ENCODE data around the gene AHRR. TPM values are rescaled to one million over a fixed set of nuclear protein-coding genes. Genes with fewer than 3 reads are reported as not detected.
A peak's percentile ranks its signal among the peaks of the same experiment; 100 is the strongest.
"Not testable (repeated sequence)": the region's sequence is repeated elsewhere in the genome, so short reads cannot be mapped to it uniquely, and the experiment has no call there.

AHRR gene
- total RNA-seq: 10 to 100 TPM; 24.0 to 26.6 TPM

DNA sequence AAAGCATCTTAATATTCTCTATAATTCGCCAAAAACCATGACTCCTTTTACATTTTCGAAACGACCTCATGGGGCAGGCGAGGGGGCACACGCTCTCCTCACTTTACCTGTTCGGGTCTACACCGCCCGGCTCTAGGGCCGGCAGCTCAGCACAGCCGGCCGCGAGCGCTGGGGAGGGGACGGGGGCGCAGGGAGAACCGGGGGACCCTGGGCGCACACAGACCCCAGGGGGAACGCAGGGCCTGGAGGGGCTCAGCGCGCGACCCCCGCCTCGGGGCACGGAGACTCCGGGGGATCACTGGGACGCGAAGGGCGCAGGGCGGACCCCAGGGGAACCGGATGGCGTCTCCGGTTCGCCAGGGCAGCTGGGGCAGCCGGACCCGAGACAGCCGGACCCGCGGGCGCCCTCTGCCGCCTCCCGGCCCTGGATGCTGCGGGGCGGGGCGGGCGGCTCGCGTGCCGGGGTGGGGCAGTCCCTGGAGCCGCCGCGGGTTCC, at the start of gene AHRR:
Gene AHRR, plus strand, starts transcription at position 485 of the 496 bp plus-strand sequence. CDS start 22,189 bp downstream, outside the sequence.
- peaks cover 29% of the 10 kb centered on the region for H3K36me3 Mint-ChIP-seq
- H3K27ac Mint-ChIP-seq: peak within 1 kb of the TSS; percentile 73
- peaks cover 21% of the 10 kb centered on the region for H3K4me1 Mint-ChIP-seq
- H3K27me3 Mint-ChIP-seq: peaks cover 26% of the 10 kb centered on the region
- peaks cover 2% of the 10 kb centered on the region for H3K9me3 Mint-ChIP-seq
- peak; percentile 78 for DNase-seq
- H3K4me3 Mint-ChIP-seq: peak within 1 kb of the TSS; percentile 83

DNA sequence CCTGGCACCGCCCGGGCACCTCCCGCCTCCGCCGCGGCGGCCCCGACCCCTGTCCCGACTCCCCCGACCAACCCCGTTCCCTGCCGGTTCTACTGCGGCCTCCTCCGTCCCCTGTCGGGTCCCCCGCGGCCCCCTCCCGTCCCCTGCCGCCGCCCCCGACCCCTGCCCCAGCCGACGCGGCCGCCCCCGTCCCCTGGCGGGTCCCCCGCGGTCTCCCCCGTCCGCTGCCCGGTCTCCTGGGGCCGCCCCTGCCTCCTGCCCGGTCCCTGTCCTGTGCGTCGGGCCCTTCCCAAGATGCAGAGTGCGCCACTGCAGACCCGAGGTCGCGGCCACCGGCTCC, 49.7 kb upstream of the AHRR start:
- H3K9me3 Mint-ChIP-seq, H3K27me3 Mint-ChIP-seq, DNase-seq: not testable (repeated sequence)
- peaks cover 15% of the 10 kb centered on the region for H3K36me3 Mint-ChIP-seq
- peak overlapping the region; percentile 90 for H3K4me3 Mint-ChIP-seq
- H3K4me1 Mint-ChIP-seq: peaks cover 35% of the 10 kb centered on the region
- H3K27ac Mint-ChIP-seq: peak overlapping the region; percentile 82

DNA sequence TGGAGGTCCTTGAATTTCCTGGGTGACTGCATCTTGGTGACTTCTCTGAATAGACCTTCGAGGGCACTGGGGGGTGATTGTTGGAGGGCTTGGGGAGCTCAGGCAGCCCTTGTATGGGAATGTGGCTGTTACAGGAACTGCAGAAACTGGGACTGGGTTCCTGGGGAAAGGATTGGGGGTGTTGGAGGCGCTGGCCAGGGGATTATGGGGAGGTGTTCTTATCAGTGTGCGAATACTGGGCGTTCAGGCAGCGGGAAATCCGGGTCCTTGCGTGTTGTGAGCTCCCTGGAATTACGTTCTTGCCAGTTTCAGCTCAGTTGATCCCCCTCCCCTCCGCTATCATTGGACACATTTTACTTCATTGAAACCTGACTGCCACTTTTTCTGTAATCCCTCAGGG, 48.4 kb upstream of the AHRR start:
- H3K4me1 Mint-ChIP-seq: peaks cover 35% of the 10 kb centered on the region
- peaks cover 15% of the 10 kb centered on the region for H3K36me3 Mint-ChIP-seq
- peak overlapping the region; percentile 49 for H3K27ac Mint-ChIP-seq
- not testable (repeated sequence) for H3K9me3 Mint-ChIP-seq, H3K27me3 Mint-ChIP-seq, DNase-seq
- peak overlapping the region; percentile 79 for H3K4me3 Mint-ChIP-seq

DNA sequence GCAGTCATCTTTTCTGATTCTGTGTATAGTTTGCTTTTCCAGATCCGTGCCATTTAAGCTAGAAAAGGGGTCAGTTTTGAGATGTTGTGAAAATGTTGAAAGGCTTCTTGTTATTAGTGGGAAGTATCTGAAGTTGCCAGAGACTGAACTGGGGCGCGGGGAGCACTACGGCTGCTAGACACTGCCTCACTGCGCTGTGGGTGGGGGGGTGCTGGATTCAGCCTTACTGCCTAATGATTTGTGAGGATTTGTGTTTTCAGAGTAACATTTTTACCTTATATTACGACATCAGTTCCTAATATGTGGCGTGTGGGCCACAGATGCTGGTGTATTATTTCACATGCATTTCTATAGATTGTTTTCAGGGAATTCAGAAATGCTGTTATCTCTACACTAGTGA, 48.0 kb upstream of the AHRR start:
- Mint-ChIP-seq H3K4me1 (peaks cover 36% of the 10 kb centered on the region), H3K36me3 (peaks cover 15% of the 10 kb centered on the region), H3K4me3 (peak overlapping the region; percentile 79), H3K27ac (peak overlapping the region; percentile 31)
- H3K9me3 Mint-ChIP-seq, DNase-seq, H3K27me3 Mint-ChIP-seq: not testable (repeated sequence)

DNA sequence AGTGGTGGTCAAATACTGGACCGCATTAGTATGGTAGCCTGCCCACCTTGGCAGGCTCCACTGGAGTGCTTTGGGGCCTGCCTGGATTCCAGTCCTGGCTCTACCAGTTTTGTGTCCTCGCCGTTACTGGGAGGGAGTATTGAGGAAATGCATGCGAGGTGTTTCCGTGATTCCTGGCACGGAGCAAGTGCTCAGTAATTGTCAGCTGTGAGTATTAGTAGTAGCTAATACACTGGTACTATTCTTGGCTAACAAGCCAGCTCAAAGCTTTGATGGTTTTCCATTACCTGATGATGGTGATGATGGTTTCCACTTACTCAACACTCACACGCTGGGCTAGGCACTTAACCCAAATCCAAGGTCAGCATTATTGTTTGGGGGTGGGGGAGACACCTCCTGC, 47.2 kb upstream of the AHRR start:
- Mint-ChIP-seq H3K4me1 (peaks cover 36% of the 10 kb centered on the region), H3K36me3 (peaks cover 15% of the 10 kb centered on the region)
- DNase-seq, H3K4me3 Mint-ChIP-seq, H3K9me3 Mint-ChIP-seq, H3K27ac Mint-ChIP-seq, H3K27me3 Mint-ChIP-seq: not testable (repeated sequence)

DNA sequence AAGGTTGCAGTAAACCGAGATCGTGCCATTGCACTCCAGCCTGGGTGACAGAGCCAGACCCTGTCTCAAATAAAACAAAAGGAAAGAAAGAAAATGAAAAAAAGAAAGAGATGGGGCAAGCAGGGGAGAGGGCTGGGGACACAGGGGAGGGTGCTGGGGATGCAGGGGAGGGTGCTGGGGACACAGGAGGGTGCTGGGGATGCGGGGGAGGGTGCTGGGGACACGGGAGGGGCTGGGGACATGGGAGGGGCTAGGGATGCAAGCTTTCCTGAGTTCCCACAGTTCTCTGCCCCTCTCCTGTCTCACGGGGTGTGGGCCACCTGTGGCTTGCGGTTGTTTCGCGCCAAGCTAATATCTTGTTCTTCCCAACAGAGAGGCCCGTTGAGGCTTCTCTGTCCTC, 42.9 kb upstream of the AHRR start:
- H3K4me3 Mint-ChIP-seq: no peak overlapping the region
- peaks cover 42% of the 10 kb centered on the region for H3K4me1 Mint-ChIP-seq
- H3K9me3 Mint-ChIP-seq: no peaks in the 10 kb centered on the region
- DNase-seq: no peak
- H3K27ac Mint-ChIP-seq: no peak overlapping the region
- H3K36me3 Mint-ChIP-seq: peaks cover 25% of the 10 kb centered on the region
- no peaks in the 10 kb centered on the region for H3K27me3 Mint-ChIP-seq

DNA sequence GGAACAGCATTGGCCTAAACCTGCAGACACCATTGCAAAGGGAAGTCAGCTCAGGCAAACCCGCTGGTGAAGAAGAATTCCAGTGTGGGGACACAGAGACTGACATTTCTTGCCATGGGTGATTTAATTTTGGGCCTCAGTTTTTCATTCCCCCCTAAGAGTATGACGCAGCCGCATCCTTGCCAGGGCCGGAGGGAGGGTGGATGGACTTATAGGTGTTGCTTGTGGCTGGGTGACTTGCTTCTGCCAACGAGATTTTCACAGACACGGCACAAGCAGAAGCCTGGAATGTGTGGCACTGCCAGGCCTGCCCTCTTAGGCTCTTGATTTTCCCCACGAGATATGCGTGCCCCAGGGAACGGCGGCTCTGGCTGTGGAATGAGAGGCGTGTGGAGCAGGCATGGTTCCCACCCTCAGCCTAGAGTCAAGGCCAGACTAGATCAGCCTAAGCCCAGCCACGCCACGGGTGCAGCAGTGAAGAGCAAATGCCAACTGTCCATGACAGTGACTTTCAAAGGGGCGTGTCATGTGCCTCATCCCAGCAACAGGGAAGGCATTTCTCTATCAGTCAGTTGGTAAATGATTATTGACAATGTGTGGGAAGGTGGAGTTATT, 42.4 kb upstream of the AHRR start:
- H3K27ac Mint-ChIP-seq, H3K27me3 Mint-ChIP-seq, H3K9me3 Mint-ChIP-seq, DNase-seq, H3K4me3 Mint-ChIP-seq: not testable (repeated sequence)
- H3K4me1 Mint-ChIP-seq: peaks cover 40% of the 10 kb centered on the region
- H3K36me3 Mint-ChIP-seq: peaks cover 25% of the 10 kb centered on the region

DNA sequence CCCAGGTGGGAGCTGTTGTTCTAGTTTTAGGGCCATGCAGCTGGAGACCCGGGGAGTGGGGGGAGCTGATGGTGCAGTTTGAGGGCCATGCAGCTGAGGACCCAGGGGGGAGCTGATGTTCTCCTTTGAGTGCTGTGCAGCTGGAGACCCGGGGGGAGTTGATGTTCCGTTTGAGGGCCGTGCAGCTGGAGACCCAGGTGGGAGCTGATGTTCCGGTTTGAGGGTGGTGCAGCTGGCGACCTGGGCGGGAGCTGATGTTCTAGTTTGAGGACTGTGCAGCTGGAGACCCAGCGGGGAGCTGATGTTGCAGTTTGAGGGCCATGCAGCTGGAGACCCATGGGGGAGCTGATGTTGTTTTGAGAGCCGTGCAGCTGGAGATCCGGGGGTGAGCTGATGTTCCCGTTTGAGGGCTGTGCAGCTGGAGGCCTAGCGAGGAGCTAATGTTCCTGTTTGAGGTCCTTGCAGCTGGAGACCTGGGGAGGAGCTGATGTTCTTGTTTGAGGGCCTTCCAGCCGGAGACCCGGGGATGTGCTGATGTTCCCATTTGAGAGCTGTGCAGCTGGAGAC, 35.4 kb upstream of the AHRR start:
- DNase-seq: no peak
- Mint-ChIP-seq H3K4me1 (peaks cover 32% of the 10 kb centered on the region), H3K27ac (no peak overlapping the region), H3K9me3 (no peaks in the 10 kb centered on the region), H3K27me3 (no peaks in the 10 kb centered on the region), H3K4me3 (no peak overlapping the region), H3K36me3 (peaks cover 40% of the 10 kb centered on the region)

DNA sequence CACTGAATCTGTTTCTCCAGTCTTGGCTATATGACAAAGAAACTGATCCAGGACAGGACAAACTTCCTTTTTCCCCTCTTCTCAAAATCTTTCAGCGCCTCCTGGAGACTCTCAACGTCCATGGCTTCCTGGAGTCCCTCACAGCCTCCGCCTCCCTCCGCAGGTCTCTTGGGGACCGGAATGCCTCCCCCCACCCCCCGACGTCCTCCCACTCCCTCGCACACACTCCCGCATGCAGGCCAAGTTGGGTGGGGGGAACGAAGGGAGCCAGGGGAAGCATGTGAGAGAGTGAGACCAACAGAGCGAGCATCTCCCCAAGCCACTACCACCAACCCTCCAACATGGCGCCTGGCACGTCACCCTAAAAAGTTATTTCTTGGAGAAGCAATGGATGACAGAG, 31.3 kb upstream of the AHRR start:
- H3K27ac Mint-ChIP-seq, H3K4me3 Mint-ChIP-seq: not testable (repeated sequence)

DNA sequence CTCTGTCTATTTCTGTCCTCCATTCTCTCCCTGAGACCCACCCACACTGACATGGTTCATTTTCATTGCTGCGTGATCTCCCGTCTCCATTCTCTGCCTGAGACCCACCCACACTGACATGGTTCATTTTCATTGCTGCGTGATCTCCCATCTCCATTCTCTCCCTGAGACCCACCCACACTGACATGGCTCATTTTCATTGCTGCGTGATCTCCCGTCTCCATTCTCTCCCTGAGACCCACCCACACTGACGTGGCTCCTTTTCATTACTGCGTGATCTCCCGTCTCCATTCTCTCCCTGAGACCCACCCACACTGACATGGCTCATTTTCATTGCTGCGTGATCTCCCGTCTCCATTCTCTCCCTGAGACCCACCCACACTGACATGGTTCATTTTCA, 30.2 kb upstream of the AHRR start:
- not testable (repeated sequence) for H3K27me3 Mint-ChIP-seq, H3K27ac Mint-ChIP-seq, DNase-seq, H3K4me3 Mint-ChIP-seq, H3K9me3 Mint-ChIP-seq
- peaks cover 13% of the 10 kb centered on the region for H3K4me1 Mint-ChIP-seq
- peaks cover 22% of the 10 kb centered on the region for H3K36me3 Mint-ChIP-seq

More for the DNA sequence above, 31.3 kb upstream of the AHRR start:
- peaks cover 10% of the 10 kb centered on the region for H3K4me1 Mint-ChIP-seq
- not testable (repeated sequence) for H3K9me3 Mint-ChIP-seq, DNase-seq, H3K27me3 Mint-ChIP-seq
- H3K36me3 Mint-ChIP-seq: peaks cover 22% of the 10 kb centered on the region

DNA sequence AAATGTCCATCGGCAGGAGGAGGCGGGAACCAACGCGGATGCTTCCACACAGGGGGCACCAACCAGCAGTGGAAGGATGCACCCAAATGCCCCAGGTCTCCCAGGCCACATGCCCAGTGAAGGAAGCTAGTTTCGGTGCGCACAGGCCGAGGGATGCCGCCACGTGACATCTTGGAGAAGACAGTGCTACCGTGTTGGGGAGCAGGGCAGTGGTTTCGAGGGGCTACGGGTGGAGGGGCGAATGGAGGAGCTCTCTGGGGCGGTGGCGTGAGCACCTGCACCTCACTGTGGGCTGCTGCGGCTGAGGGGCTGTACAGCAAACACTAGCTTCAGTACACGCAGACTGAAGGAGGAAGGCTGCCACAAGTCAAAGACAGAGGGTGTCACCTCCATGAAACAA, 26.7 kb upstream of the AHRR start:
- not testable (repeated sequence) for DNase-seq, H3K4me3 Mint-ChIP-seq
- peaks cover 14% of the 10 kb centered on the region for H3K36me3 Mint-ChIP-seq

DNA sequence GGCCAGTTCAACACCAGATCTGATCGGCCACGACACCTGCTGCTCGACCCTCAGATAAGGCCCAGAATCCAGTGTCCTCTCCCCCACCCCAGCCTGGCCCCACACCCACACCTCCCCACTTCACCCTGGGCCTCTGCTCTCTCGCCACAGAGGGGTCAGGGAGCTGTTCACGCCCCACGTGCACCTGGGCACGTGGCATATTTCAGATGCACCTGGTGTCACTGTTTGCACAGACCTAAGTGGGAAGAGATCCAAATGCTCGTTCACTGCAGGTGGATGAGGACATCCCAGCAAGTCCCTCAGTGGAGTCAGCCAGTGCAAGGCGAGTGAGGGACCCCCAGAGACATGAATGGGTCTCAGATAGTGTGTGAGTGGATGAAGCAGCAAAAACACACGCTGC, 25.3 kb upstream of the AHRR start:
- DNase-seq, H3K9me3 Mint-ChIP-seq, H3K27ac Mint-ChIP-seq, H3K4me3 Mint-ChIP-seq, H3K27me3 Mint-ChIP-seq: not testable (repeated sequence)
- peaks cover 21% of the 10 kb centered on the region for H3K4me1 Mint-ChIP-seq
- peaks cover 14% of the 10 kb centered on the region for H3K36me3 Mint-ChIP-seq

More for the DNA sequence above, 26.7 kb upstream of the AHRR start:
- H3K9me3 Mint-ChIP-seq, H3K27ac Mint-ChIP-seq, H3K27me3 Mint-ChIP-seq: not testable (repeated sequence)
- H3K4me1 Mint-ChIP-seq: peaks cover 23% of the 10 kb centered on the region

DNA sequence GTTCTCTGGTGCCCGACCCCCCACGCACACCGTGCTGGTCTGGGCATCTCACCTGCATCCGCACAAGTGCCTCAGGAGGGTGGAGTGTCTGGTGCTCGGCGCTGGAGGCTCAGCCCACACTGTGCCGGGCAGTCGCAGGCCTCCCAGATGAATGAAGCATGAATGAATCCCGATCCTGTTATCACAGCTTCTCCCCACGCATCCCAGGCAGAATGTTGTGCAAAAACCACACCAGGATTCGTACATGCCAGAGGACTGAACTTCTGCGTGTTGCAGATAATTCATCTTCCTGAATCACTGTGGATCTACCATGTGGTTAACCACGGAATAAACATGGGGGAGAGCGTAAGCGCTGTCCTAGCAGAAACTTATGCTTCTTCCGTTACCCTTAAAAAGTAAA, 24.6 kb upstream of the AHRR start:
- not testable (repeated sequence) for H3K27me3 Mint-ChIP-seq, H3K9me3 Mint-ChIP-seq, H3K36me3 Mint-ChIP-seq, H3K4me3 Mint-ChIP-seq, H3K27ac Mint-ChIP-seq
- H3K4me1 Mint-ChIP-seq: peaks cover 25% of the 10 kb centered on the region
- DNase-seq: peak; percentile 8

DNA sequence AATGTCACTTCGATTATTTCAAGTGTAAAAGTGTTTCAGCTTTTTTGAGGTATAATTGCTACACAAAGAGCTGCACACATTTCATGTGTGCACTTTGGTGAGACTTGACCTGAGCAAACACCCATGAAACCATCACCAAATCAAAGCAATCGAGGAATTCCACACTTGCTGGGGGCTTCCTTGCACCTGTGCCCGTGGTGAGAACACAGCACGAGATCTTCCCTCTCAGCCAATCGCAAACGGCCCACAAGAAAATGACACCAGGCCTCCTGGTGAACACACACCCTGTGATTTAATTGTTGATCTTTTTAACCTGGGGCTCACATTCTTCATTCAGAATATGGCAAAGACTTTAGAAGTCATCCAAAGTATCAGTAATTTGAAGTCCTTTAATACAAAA, 24.1 kb upstream of the AHRR start:
- not testable (repeated sequence) for DNase-seq, H3K4me3 Mint-ChIP-seq
- peak overlapping the region; percentile 58 for H3K27ac Mint-ChIP-seq

DNA sequence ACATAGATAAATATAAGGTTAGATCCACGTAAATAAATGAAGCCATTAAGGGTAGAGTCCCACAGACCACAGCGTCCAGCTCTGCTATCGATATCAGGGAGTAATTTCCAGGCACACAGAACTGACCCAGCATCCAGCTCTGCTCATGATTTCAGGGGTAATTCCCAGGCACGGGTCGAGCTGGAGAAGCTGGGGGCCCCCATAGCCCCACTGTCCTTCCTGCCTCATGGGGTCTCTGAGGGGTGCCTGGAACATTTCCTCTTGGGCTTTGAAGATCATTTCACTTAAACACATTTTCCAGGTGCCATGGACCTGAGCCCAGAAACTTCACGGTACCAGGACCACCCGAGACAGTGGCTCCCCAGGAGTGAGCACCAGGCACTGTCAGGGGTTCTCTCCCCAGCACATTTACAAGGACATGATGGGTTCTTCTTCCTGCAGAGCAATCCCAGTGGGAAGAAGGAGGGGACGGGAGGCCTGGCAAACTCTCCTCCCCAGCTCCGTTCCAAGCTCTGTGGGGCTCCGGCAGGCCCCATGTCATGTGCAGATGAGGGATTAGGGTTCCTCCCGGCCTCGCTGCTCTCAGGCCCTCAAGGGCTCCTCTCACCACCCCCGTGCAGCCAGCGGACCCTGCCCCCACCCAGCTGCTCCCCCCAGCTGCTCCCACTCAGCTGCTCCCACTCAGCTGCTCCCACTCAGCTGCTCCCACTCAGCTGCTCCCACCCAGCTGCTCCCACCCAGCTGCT, 23.4 kb upstream of the AHRR start:
- H3K36me3 Mint-ChIP-seq, H3K4me3 Mint-ChIP-seq, DNase-seq, H3K9me3 Mint-ChIP-seq, H3K27me3 Mint-ChIP-seq, H3K27ac Mint-ChIP-seq: not testable (repeated sequence)
- peaks cover 31% of the 10 kb centered on the region for H3K4me1 Mint-ChIP-seq

More for the DNA sequence above, 24.1 kb upstream of the AHRR start:
- H3K4me1 Mint-ChIP-seq: peaks cover 30% of the 10 kb centered on the region
- H3K27me3 Mint-ChIP-seq, H3K9me3 Mint-ChIP-seq, H3K36me3 Mint-ChIP-seq: not testable (repeated sequence)
